Mesenchymal stem cell (in vitro differentiated cells and primary cell): ENCODE measurements around the gene UNK.

Experiments
- DNase-seq: peaks from one replicate; pipeline ENCODE4 v3.0.0-alpha.2; 2013
- H2AFZ ChIP-seq: one replicate; pipeline ENCODE4 v1.6.1; 2013; ENCODE audit warnings: low read depth, mild to moderate bottlenecking, control low read depth, inconsistent platforms, low read length, moderate library complexity
- H2AK5ac ChIP-seq: 2 replicates; pipeline ENCODE4 v1.6.1; 2013; ENCODE audit warnings: low read length, moderate library complexity, mild to moderate bottlenecking, inconsistent platforms; ENCODE audit not compliant: severe bottlenecking
- H2BK120ac ChIP-seq: one replicate; pipeline ENCODE4 v1.6.1; 2013; ENCODE audit warnings: low read depth, mild to moderate bottlenecking, inconsistent platforms, low read length, moderate library complexity
- H2BK12ac ChIP-seq, 2 experiments: one replicate each; pipeline ENCODE4 v1.6.1; 2013; ENCODE audit warnings: inconsistent platforms in 2 of 2, low read length in 2 of 2, mild to moderate bottlenecking in 2 of 2, moderate library complexity in 2 of 2, control low read depth in 1 of 2
- H2BK15ac ChIP-seq: one replicate; pipeline ENCODE4 v1.6.1; 2013; ENCODE audit warnings: mild to moderate bottlenecking, low read depth, inconsistent platforms; ENCODE audit not compliant: poor library complexity, severe bottlenecking
- H2BK5ac ChIP-seq: 2 replicates; pipeline ENCODE4 v1.6.1; 2013; ENCODE audit warnings: low read depth, mild to moderate bottlenecking, low read length, control low read depth, inconsistent platforms; ENCODE audit not compliant: poor library complexity, severe bottlenecking
- H3K14ac ChIP-seq, 2 experiments: one replicate each; pipeline ENCODE4 v1.6.1; 2013; ENCODE audit warnings: inconsistent platforms in 2 of 2, low read length in 2 of 2, control low read depth in 1 of 2, mild to moderate bottlenecking in 1 of 2, moderate library complexity in 1 of 2
- H3K18ac ChIP-seq, 2 experiments: one replicate each; pipeline ENCODE4 v1.6.1; 2013; ENCODE audit warnings: inconsistent platforms in 2 of 2, low read length in 2 of 2, control low read depth in 1 of 2, low read depth in 1 of 2, mild to moderate bottlenecking in 1 of 2
- H3K23ac ChIP-seq, 2 experiments: one replicate each; pipeline ENCODE4 v1.6.1; 2013; ENCODE audit warnings: inconsistent platforms in 2 of 2, low read length in 2 of 2, mild to moderate bottlenecking in 2 of 2, moderate library complexity in 2 of 2, control low read depth in 1 of 2
- H3K27ac ChIP-seq: 2 replicates; pipeline ENCODE4 v1.5.1; 2013; ENCODE audit warnings: mild to moderate bottlenecking, moderate library complexity, low read length, control low read depth, inconsistent platforms; ENCODE audit not compliant: poor library complexity, severe bottlenecking
- H3K27me3 ChIP-seq, 2 experiments: 2 replicates each; pipeline versions ENCODE4 v1.6.1 to v1.7.0; 2013; ENCODE audit warnings: low read length in 2 of 2, mild to moderate bottlenecking in 2 of 2, moderate library complexity in 2 of 2, control low read depth in 1 of 2, inconsistent platforms in 1 of 2; ENCODE audit not compliant: control insufficient read depth in 1 of 2, insufficient read depth in 1 of 2
- H3K36me3 ChIP-seq, 2 experiments: 2 replicates each; pipeline versions ENCODE4 v1.6.1 to v1.7.0; 2013; ENCODE audit warnings: low read length in 2 of 2, control low read depth in 1 of 2, inconsistent platforms in 1 of 2, low read depth in 1 of 2, mild to moderate bottlenecking in 1 of 2; ENCODE audit not compliant: insufficient read depth in 2 of 2, control insufficient read depth in 1 of 2
- H3K4ac ChIP-seq, 2 experiments: one replicate each; pipeline ENCODE4 v1.6.1; 2013; ENCODE audit warnings: inconsistent platforms in 2 of 2, low read length in 2 of 2, mild to moderate bottlenecking in 2 of 2, moderate library complexity in 2 of 2, control low read depth in 1 of 2, low read depth in 1 of 2
- H3K4me1 ChIP-seq: 2 replicates; pipeline ENCODE4 v1.6.1; 2013; ENCODE audit warnings: low read depth, low read length, control low read depth; ENCODE audit not compliant: control insufficient read depth, insufficient read depth
- H3K4me2 ChIP-seq: 2 replicates; pipeline ENCODE4 v1.6.1; 2013; ENCODE audit warnings: low read length, mild to moderate bottlenecking, inconsistent platforms; ENCODE audit not compliant: poor library complexity, severe bottlenecking
- H3K4me3 ChIP-seq, 2 experiments: 2 replicates each; pipeline versions ENCODE4 v1.5.1 to v1.7.0; 2013; ENCODE audit warnings: low read length in 2 of 2, mild to moderate bottlenecking in 2 of 2, control low read depth in 1 of 2, low read depth in 1 of 2; ENCODE audit not compliant: insufficient read depth in 1 of 2
- H3K79me1 ChIP-seq: replicated peaks from 2 replicates; pipeline ENCODE4 v1.6.1; 2013; ENCODE audit warnings: mild to moderate bottlenecking, control low read depth, low read length, inconsistent platforms; ENCODE audit not compliant: poor library complexity, severe bottlenecking
- H3K9ac ChIP-seq: 2 replicates; pipeline ENCODE4 v1.7.0; 2013; ENCODE audit warnings: mild to moderate bottlenecking, low read length, moderate library complexity
- H3K9me3 ChIP-seq: 2 replicates; pipeline ENCODE4 v1.7.0; 2013; ENCODE audit warnings: mild to moderate bottlenecking, low read length; ENCODE audit not compliant: control insufficient read depth
- H4K8ac ChIP-seq: one replicate; pipeline ENCODE4 v1.6.1; 2013; ENCODE audit warnings: inconsistent platforms, mild to moderate bottlenecking, low read length, moderate library complexity
- H4K91ac ChIP-seq: one replicate; pipeline ENCODE4 v1.6.1; 2013; ENCODE audit warnings: mild to moderate bottlenecking, low read length, inconsistent platforms
- WGBS: methylation state at CpG from one replicate; pipeline ENCODE4 v1.1.7; 2013; ENCODE audit warnings: mixed read lengths; 5-methylcytosine and 5-hydroxymethylcytosine counted together

Gene UNK

DNA sequence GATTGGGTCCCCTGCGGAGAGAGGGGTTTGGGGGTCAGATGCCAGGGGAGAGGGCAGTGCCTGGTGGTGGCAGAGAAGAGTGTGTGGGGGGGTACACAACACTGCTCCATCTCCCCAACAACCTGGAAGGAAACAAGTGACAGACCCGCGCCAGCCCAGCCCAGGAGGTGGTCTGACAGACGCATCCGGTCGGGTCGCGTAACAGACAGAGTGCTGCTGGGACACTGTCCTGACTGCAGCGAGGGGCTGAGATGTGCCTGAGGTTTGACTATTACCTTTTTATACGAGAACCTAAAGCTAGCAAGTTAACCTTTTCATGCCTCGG lies 43.4 kb downstream of the UNK start:
- Histone ChIP-seq H3K23ac (no peak overlapping the region), H3K9ac (peak overlapping the region; percentile 67), H3K14ac (no peak overlapping the region), H3K4me1 (peaks cover 27% of the 10 kb centered on the region), H3K9me3 (no peaks in the 10 kb centered on the region), H3K79me1 (peaks cover 5% of the 10 kb centered on the region), H2AK5ac (no peak overlapping the region), H2BK15ac (no peak overlapping the region), H3K27ac (no peak overlapping the region), H3K4me2 (peak overlapping the region; percentile 57), H2AFZ (no peak overlapping the region), H3K27me3 (no peaks in the 10 kb centered on the region), H4K91ac (peak overlapping the region; percentile 45), H3K18ac (peak overlapping the region; percentile 21 to 58), H3K36me3 (peaks cover 23 to 44% of the 10 kb centered on the region in 2 experiments), H2BK5ac (no peak overlapping the region), H2BK12ac (no peak overlapping the region), H2BK120ac (no peak overlapping the region), H4K8ac (peak overlapping the region; percentile 78), H3K4ac (peak overlapping the region in 1 of 2 experiments; percentile 73), H3K4me3 (peak overlapping the region in 1 of 2 experiments; percentile 61)
- no peak for DNase-seq
- 62% methylated on average over 10 of the region's 11 CpGs for WGBS

DNA sequence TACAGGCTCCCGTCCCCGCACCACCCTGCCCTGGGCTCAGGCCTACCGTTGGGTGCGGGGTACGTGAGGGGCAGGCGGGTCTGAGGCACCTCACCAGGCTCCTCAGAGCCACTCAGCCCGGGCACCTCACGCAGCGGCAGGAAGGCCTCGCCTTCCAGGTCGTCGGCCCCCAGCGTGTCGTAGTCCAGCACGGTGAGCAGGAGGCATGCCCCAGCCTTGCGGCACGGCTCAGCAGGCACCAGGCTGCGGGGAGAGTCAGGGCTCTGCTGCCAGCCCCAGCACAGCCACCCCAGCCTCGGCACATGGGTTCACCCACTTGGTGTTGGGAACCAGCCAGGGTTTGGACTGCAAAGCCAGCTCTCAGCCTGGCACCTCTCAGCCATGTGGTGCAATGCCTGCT lies 44.1 kb downstream of the UNK start:
- Histone ChIP-seq H3K9ac (no peak overlapping the region), H3K4me3 (no peak overlapping the region)

DNA sequence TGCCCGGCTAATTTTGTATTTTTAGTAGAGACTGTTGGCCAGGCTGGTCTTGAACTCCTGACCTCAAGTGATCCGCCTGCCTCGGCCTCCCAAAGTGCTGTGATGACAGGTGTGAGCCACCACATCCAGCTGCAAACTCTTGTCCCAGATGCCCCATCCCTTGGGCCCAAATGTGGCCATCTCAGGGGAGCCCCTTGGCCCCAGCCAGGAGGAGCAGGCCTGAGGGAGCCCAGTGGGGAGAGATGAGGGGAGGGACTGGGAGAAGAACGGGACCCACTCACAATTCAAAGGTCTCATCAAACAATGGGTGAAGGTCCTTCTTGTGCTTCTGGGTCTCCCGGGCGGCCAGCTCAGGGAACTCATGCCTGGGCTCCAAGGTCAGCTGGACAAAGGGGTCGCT lies 45.1 kb downstream of the UNK start:
- Histone ChIP-seq H3K9me3 (no peaks in the 10 kb centered on the region), H3K4me1 (peaks cover 29% of the 10 kb centered on the region), H3K27me3 (no peaks in the 10 kb centered on the region), H2AFZ (no peak overlapping the region), H2BK15ac (no peak overlapping the region), H4K8ac (no peak overlapping the region), H3K18ac (no peak overlapping the region), H2BK5ac (no peak overlapping the region), H3K4me2 (no peak overlapping the region), H3K27ac (no peak overlapping the region), H2BK12ac (no peak overlapping the region), H3K14ac (no peak overlapping the region), H4K91ac (no peak overlapping the region), H3K4ac (no peak overlapping the region), H3K36me3 (peaks cover 7 to 37% of the 10 kb centered on the region in 2 experiments), H3K23ac (no peak overlapping the region), H2AK5ac (no peak overlapping the region), H3K9ac (no peak overlapping the region), H2BK120ac (no peak overlapping the region), H3K79me1 (no peaks in the 10 kb centered on the region), H3K4me3 (no peak overlapping the region)
- no peak for DNase-seq
- WGBS, result 88% methylated on average over 6 of the region's 7 CpGs

More for the DNA sequence above, 44.1 kb downstream of the UNK start:
- Histone ChIP-seq H2BK15ac (no peak overlapping the region), H2AFZ (no peak overlapping the region), H3K36me3 (peaks cover 16 to 37% of the 10 kb centered on the region in 2 experiments), H3K79me1 (peaks cover 2% of the 10 kb centered on the region), H3K18ac (peak overlapping the region in 1 of 2 experiments; percentile 28), H3K4me2 (no peak overlapping the region), H3K4me1 (peaks cover 27% of the 10 kb centered on the region), H2BK120ac (no peak overlapping the region), H2BK12ac (no peak overlapping the region), H4K8ac (peak overlapping the region; percentile 21), H2BK5ac (no peak overlapping the region), H3K9me3 (no peaks in the 10 kb centered on the region), H3K23ac (no peak overlapping the region), H3K27ac (no peak overlapping the region), H4K91ac (no peak overlapping the region), H3K14ac (no peak overlapping the region), H2AK5ac (no peak overlapping the region), H3K4ac (no peak overlapping the region), H3K27me3 (no peaks in the 10 kb centered on the region)
- WGBS, result 95% methylated on average over 19 of the region's 19 CpGs
- no peak for DNase-seq

DNA sequence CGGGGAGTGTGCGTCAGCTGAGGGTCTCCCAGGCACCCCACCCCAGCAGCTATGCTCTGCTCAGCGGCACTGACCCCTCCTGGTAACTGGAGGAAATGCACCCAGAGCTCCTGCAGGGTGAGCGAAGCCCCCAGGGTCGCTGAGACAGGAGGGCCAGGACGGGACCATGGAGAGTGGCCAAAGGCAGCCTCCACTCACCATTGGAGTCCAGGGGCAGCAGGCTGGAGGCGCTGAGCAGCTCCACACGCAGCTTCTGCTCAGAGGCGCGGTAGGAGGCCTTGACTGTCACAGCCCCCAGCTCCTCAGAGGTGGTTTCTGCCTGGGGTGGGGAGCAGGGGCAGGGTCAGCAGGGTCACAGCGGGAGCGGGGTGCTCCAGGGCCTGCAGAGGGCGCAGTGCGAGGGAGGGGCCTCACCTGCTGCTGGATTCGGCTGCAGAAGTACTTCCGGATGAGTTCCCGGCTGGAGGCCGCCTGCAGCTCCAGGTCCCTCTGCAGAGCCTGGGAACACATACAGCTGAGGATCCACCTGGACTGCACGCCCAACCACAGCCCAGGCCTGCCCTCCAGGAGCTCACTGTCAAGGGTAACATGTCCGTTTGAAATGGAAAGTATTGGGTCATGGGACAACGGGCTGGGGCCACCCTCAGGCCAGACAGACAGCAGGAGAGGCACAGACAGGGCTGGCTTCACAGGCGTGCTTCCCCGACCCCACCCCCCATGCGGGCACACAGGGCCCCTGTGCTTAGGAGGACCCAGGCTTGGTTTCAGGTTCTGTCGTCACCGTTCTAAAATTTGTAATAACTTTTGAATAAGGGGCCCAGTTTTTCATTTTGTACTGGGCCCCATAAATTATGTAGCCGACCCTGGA lies 45.8 kb downstream of the UNK start:
- H3K79me1 ChIP-seq, result no peaks in the 10 kb centered on the region
- 74% methylated on average over 27 of the region's 27 CpGs for WGBS
- peak overlapping the region; percentile 34 for H4K91ac ChIP-seq
- no peaks in the 10 kb centered on the region for H3K9me3 ChIP-seq
- no peak for DNase-seq
- H4K8ac ChIP-seq, result peak overlapping the region; percentile 22
- no peak overlapping the region for H3K4me3 ChIP-seq
- no peak overlapping the region for H2AK5ac ChIP-seq
- H3K36me3 ChIP-seq, result peaks cover 6 to 32% of the 10 kb centered on the region in 2 experiments
- H2BK5ac ChIP-seq, result no peak overlapping the region
- H3K18ac ChIP-seq, result no peak overlapping the region
- no peak overlapping the region for H2BK120ac ChIP-seq
- no peak overlapping the region for H3K27ac ChIP-seq
- no peak overlapping the region for H2AFZ ChIP-seq
- H3K4me1 ChIP-seq, result peaks cover 29% of the 10 kb centered on the region
- no peaks in the 10 kb centered on the region for H3K27me3 ChIP-seq
- H3K4ac ChIP-seq, result no peak overlapping the region
- no peak overlapping the region for H2BK12ac ChIP-seq
- no peak overlapping the region for H3K23ac ChIP-seq
- H3K4me2 ChIP-seq, result no peak overlapping the region
- no peak overlapping the region for H3K9ac ChIP-seq
- H2BK15ac ChIP-seq, result no peak overlapping the region
- H3K14ac ChIP-seq, result peak overlapping the region in 1 of 2 experiments; percentile 18
